Measurements from ENCODE around the gene ERVW-1.
"Not testable (repeated sequence)": the region's sequence is repeated elsewhere in the genome, so short reads cannot be mapped to it uniquely, and the experiment has no call there.

The ERVW-1 gene

GRCh38 chr7:92477681-92478080 lies at the start of gene ERVW-1:
Gene ERVW-1, minus strand, starts transcription at chr7:92477946. Its CDS starts 7,565 bp downstream, at chr7:92470381.
- H3K27me3 ChIP-seq (ENCODE audit: insufficient read depth, low read length); H3K9ac ChIP-seq (ENCODE audit: low read depth, low read length); H3K4me1 ChIP-seq (ENCODE audit: insufficient read depth, low read length); H3K27ac ChIP-seq (ENCODE audit: low read length); H3K36me3 ChIP-seq (ENCODE audit: insufficient read depth, low read depth, low read length); H3K4me3 ChIP-seq (ENCODE audit: low read length); H3K9me3 ChIP-seq (ENCODE audit: insufficient read depth, low read depth, low read length): not testable (repeated sequence)

GRCh38 chr7:92523110-92523509 lies 45.4 kb upstream of the ERVW-1 start:
- no peaks in the 10 kb centered on the region for H3K27me3 ChIP-seq (ENCODE audit: insufficient read depth, low read length)
- H3K27ac ChIP-seq (ENCODE audit: low read length) = no peak overlapping the region
- no peaks in the 10 kb centered on the region for H3K4me1 ChIP-seq (ENCODE audit: insufficient read depth, low read length)
- no peak overlapping the region for H3K9ac ChIP-seq (ENCODE audit: low read depth, low read length)
- no peaks in the 10 kb centered on the region for H3K9me3 ChIP-seq (ENCODE audit: insufficient read depth, low read depth, low read length)
- no peak overlapping the region for H3K4me3 ChIP-seq (ENCODE audit: low read length)
- H3K36me3 ChIP-seq (ENCODE audit: insufficient read depth, low read depth, low read length) = peaks cover 11% of the 10 kb centered on the region; the same call in 1 of the 2 replicates

- no peaks in the 10 kb centered on the region for H3K9me3 ChIP-seq (ENCODE audit: insufficient read depth, low read depth, low read length)
- H3K4me1 ChIP-seq (ENCODE audit: insufficient read depth, low read length) = no peaks in the 10 kb centered on the region
- H3K27me3 ChIP-seq (ENCODE audit: insufficient read depth, low read length) = no peaks in the 10 kb centered on the region
- H3K27ac ChIP-seq (ENCODE audit: low read length) = no peak overlapping the region
- H3K4me3 ChIP-seq (ENCODE audit: low read length) = no peak overlapping the region
- no peak overlapping the region for H3K9ac ChIP-seq (ENCODE audit: low read depth, low read length)
- peaks cover 28% of the 10 kb centered on the region for H3K36me3 ChIP-seq (ENCODE audit: insufficient read depth, low read depth, low read length)
Measured at GRCh38 chr7:92520024-92520423, 42.3 kb upstream of the ERVW-1 start.

GRCh38 chr7:92517631-92518030 lies 39.9 kb upstream of the ERVW-1 start:
- Histone ChIP-seq H3K36me3 (ENCODE audit: insufficient read depth, low read depth, low read length) (peaks cover 35% of the 10 kb centered on the region), H3K27me3 (ENCODE audit: insufficient read depth, low read length) (no peaks in the 10 kb centered on the region), H3K4me1 (ENCODE audit: insufficient read depth, low read length) (no peaks in the 10 kb centered on the region), H3K27ac (ENCODE audit: low read length) (no peak overlapping the region), H3K9ac (ENCODE audit: low read depth, low read length) (no peak overlapping the region), H3K4me3 (ENCODE audit: low read length) (no peak overlapping the region), H3K9me3 (ENCODE audit: insufficient read depth, low read depth, low read length) (no peaks in the 10 kb centered on the region)

- H3K27ac ChIP-seq (ENCODE audit: low read length) = no peak overlapping the region
- no peaks in the 10 kb centered on the region for H3K9me3 ChIP-seq (ENCODE audit: insufficient read depth, low read depth, low read length)
- no peaks in the 10 kb centered on the region for H3K4me1 ChIP-seq (ENCODE audit: insufficient read depth, low read length)
- peaks cover 39% of the 10 kb centered on the region for H3K36me3 ChIP-seq (ENCODE audit: insufficient read depth, low read depth, low read length)
- H3K9ac ChIP-seq (ENCODE audit: low read depth, low read length) = no peak overlapping the region
- no peaks in the 10 kb centered on the region for H3K27me3 ChIP-seq (ENCODE audit: insufficient read depth, low read length)
- H3K4me3 ChIP-seq (ENCODE audit: low read length) = no peak overlapping the region
Measured at GRCh38 chr7:92513167-92513902, 35.6 kb upstream of the ERVW-1 start.

- no peak overlapping the region for H3K4me3 ChIP-seq (ENCODE audit: low read length)
- H3K27ac ChIP-seq (ENCODE audit: low read length) = no peak overlapping the region
- no peak overlapping the region for H3K9ac ChIP-seq (ENCODE audit: low read depth, low read length)
- H3K9me3 ChIP-seq (ENCODE audit: insufficient read depth, low read depth, low read length) = no peaks in the 10 kb centered on the region
- peaks cover 34% of the 10 kb centered on the region for H3K36me3 ChIP-seq (ENCODE audit: insufficient read depth, low read depth, low read length)
- no peaks in the 10 kb centered on the region for H3K27me3 ChIP-seq (ENCODE audit: insufficient read depth, low read length)
- H3K4me1 ChIP-seq (ENCODE audit: insufficient read depth, low read length) = no peaks in the 10 kb centered on the region
Measured at GRCh38 chr7:92508946-92509345, 31.2 kb upstream of the ERVW-1 start.

- H3K36me3 ChIP-seq (ENCODE audit: insufficient read depth, low read depth, low read length) = peaks cover 50% of the 10 kb centered on the region
- no peak overlapping the region for H3K4me3 ChIP-seq (ENCODE audit: low read length)
- H3K9me3 ChIP-seq (ENCODE audit: insufficient read depth, low read depth, low read length) = no peaks in the 10 kb centered on the region
- H3K9ac ChIP-seq (ENCODE audit: low read depth, low read length) = no peak overlapping the region
- no peaks in the 10 kb centered on the region for H3K27me3 ChIP-seq (ENCODE audit: insufficient read depth, low read length)
- H3K4me1 ChIP-seq (ENCODE audit: insufficient read depth, low read length) = no peaks in the 10 kb centered on the region
- no peak overlapping the region for H3K27ac ChIP-seq (ENCODE audit: low read length)
Measured at GRCh38 chr7:92506363-92506762, 28.6 kb upstream of the ERVW-1 start.

GRCh38 chr7:92504563-92504962 lies 26.8 kb upstream of the ERVW-1 start:
- Histone ChIP-seq H3K27ac (ENCODE audit: low read length) (no peak overlapping the region), H3K36me3 (ENCODE audit: insufficient read depth, low read depth, low read length) (peaks cover 61% of the 10 kb centered on the region), H3K27me3 (ENCODE audit: insufficient read depth, low read length) (no peaks in the 10 kb centered on the region), H3K4me1 (ENCODE audit: insufficient read depth, low read length) (no peaks in the 10 kb centered on the region), H3K9ac (ENCODE audit: low read depth, low read length) (no peak overlapping the region), H3K9me3 (ENCODE audit: insufficient read depth, low read depth, low read length) (no peaks in the 10 kb centered on the region), H3K4me3 (ENCODE audit: low read length) (no peak overlapping the region)

GRCh38 chr7:92503767-92504166 lies 26.0 kb upstream of the ERVW-1 start:
- H3K4me3 ChIP-seq (ENCODE audit: low read length) = no peak overlapping the region
- H3K9me3 ChIP-seq (ENCODE audit: insufficient read depth, low read depth, low read length) = no peaks in the 10 kb centered on the region
- H3K27ac ChIP-seq (ENCODE audit: low read length) = no peak overlapping the region
- no peaks in the 10 kb centered on the region for H3K4me1 ChIP-seq (ENCODE audit: insufficient read depth, low read length)
- H3K9ac ChIP-seq (ENCODE audit: low read depth, low read length) = no peak overlapping the region
- peaks cover 64% of the 10 kb centered on the region for H3K36me3 ChIP-seq (ENCODE audit: insufficient read depth, low read depth, low read length)
- H3K27me3 ChIP-seq (ENCODE audit: insufficient read depth, low read length) = no peaks in the 10 kb centered on the region

- H3K27me3 ChIP-seq (ENCODE audit: insufficient read depth, low read length) = no peaks in the 10 kb centered on the region
- no peak overlapping the region for H3K4me3 ChIP-seq (ENCODE audit: low read length)
- peaks cover 74% of the 10 kb centered on the region for H3K36me3 ChIP-seq (ENCODE audit: insufficient read depth, low read depth, low read length)
- no peaks in the 10 kb centered on the region for H3K9me3 ChIP-seq (ENCODE audit: insufficient read depth, low read depth, low read length)
- H3K4me1 ChIP-seq (ENCODE audit: insufficient read depth, low read length) = no peaks in the 10 kb centered on the region
- no peak overlapping the region for H3K27ac ChIP-seq (ENCODE audit: low read length)
- no peak overlapping the region for H3K9ac ChIP-seq (ENCODE audit: low read depth, low read length)
Measured at GRCh38 chr7:92498557-92498956, 20.8 kb upstream of the ERVW-1 start.

- no peak overlapping the region for H3K4me3 ChIP-seq (ENCODE audit: low read length)
- no peaks in the 10 kb centered on the region for H3K4me1 ChIP-seq (ENCODE audit: insufficient read depth, low read length)
- H3K9ac ChIP-seq (ENCODE audit: low read depth, low read length) = no peak overlapping the region
- peaks cover 73% of the 10 kb centered on the region for H3K36me3 ChIP-seq (ENCODE audit: insufficient read depth, low read depth, low read length)
- H3K9me3 ChIP-seq (ENCODE audit: insufficient read depth, low read depth, low read length) = no peaks in the 10 kb centered on the region
- no peaks in the 10 kb centered on the region for H3K27me3 ChIP-seq (ENCODE audit: insufficient read depth, low read length)
- no peak overlapping the region for H3K27ac ChIP-seq (ENCODE audit: low read length)
Measured at GRCh38 chr7:92496876-92497275, 19.1 kb upstream of the ERVW-1 start.

GRCh38 chr7:92489634-92490033 lies 11.9 kb upstream of the ERVW-1 start:
- peaks cover 89% of the 10 kb centered on the region for H3K36me3 ChIP-seq (ENCODE audit: insufficient read depth, low read depth, low read length)
- no peak overlapping the region for H3K4me3 ChIP-seq (ENCODE audit: low read length)
- no peak overlapping the region for H3K9ac ChIP-seq (ENCODE audit: low read depth, low read length)
- H3K27me3 ChIP-seq (ENCODE audit: insufficient read depth, low read length) = no peaks in the 10 kb centered on the region
- no peak overlapping the region for H3K27ac ChIP-seq (ENCODE audit: low read length)
- H3K9me3 ChIP-seq (ENCODE audit: insufficient read depth, low read depth, low read length) = no peaks in the 10 kb centered on the region
- H3K4me1 ChIP-seq (ENCODE audit: insufficient read depth, low read length) = no peaks in the 10 kb centered on the region

Measured in iPS-20b (cell line).